ENCODE measurements around the gene PALLD.

- TF ChIP-seq EZH2 (IDR thresholded peaks at IDR 0.05; ENCODE audit: borderline replicate concordance, low read depth, low read length, severe bottlenecking) (no peak), CTCF (IDR thresholded peaks at IDR 0.05; ENCODE audit: borderline replicate concordance, extremely low read depth, low read length, poor library complexity, severe bottlenecking) (no peak)
These were observed 234.3 kb downstream of the PALLD start for GRCh38 chr4:168731006-168731636.
